Measurements from ENCODE around the gene TMA7.

- TF ChIP-seq ZSCAN20 (CRISPR knock-in tag; IDR thresholded peaks at IDR 0.05) (no peak), REST (IDR thresholded peaks at IDR 0.05) (no peak), GATA3 (IDR thresholded peaks at IDR 0.05; ENCODE audit: borderline replicate concordance) (no peak), ESRRA (IDR thresholded peaks at IDR 0.05; ENCODE audit: borderline replicate concordance, low read length) (no peak), HOXA7 (CRISPR knock-in tag; IDR thresholded peaks at IDR 0.05) (no peak), NR3C1 (IDR thresholded peaks at IDR 0.05) (no peak), JUNB (IDR thresholded peaks at IDR 0.05) (no peak), POLR2A (IDR thresholded peaks at IDR 0.05; ENCODE audit: low read length) (no peak)
- TF ChIP-seq, protein P1, sequence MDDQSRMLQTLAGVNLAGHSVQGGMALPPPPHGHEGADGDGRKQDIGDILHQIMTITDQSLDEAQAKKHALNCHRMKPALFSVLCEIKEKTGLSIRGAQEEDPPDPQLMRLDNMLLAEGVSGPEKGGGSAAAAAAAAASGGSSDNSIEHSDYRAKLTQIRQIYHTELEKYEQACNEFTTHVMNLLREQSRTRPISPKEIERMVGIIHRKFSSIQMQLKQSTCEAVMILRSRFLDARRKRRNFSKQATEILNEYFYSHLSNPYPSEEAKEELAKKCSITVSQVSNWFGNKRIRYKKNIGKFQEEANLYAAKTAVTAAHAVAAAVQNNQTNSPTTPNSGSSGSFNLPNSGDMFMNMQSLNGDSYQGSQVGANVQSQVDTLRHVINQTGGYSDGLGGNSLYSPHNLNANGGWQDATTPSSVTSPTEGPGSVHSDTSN (IDR thresholded peaks at IDR 0.05): no peak
- TF ChIP-seq, protein P2, sequence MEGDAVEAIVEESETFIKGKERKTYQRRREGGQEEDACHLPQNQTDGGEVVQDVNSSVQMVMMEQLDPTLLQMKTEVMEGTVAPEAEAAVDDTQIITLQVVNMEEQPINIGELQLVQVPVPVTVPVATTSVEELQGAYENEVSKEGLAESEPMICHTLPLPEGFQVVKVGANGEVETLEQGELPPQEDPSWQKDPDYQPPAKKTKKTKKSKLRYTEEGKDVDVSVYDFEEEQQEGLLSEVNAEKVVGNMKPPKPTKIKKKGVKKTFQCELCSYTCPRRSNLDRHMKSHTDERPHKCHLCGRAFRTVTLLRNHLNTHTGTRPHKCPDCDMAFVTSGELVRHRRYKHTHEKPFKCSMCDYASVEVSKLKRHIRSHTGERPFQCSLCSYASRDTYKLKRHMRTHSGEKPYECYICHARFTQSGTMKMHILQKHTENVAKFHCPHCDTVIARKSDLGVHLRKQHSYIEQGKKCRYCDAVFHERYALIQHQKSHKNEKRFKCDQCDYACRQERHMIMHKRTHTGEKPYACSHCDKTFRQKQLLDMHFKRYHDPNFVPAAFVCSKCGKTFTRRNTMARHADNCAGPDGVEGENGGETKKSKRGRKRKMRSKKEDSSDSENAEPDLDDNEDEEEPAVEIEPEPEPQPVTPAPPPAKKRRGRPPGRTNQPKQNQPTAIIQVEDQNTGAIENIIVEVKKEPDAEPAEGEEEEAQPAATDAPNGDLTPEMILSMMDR (IDR thresholded peaks at IDR 0.05): no peak
- TF ChIP-seq, protein P3, sequence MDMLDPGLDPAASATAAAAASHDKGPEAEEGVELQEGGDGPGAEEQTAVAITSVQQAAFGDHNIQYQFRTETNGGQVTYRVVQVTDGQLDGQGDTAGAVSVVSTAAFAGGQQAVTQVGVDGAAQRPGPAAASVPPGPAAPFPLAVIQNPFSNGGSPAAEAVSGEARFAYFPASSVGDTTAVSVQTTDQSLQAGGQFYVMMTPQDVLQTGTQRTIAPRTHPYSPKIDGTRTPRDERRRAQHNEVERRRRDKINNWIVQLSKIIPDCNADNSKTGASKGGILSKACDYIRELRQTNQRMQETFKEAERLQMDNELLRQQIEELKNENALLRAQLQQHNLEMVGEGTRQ (IDR thresholded peaks at IDR 0.05): no peak
Measured at GRCh38 chr3:48428572-48429316, 11.3 kb upstream of the TMA7 start.
